T47D (cell line): Measurements from ENCODE around the gene CISTR.
"Not testable (repeated sequence)": the region's sequence is repeated elsewhere in the genome, so short reads cannot be mapped to it uniquely, and the experiment has no call there.

Source experiments
- DNase-seq, 2 experiments: peaks; one replicate each; pipeline versions ENCODE4 v3.0.0 to v3.0.0-alpha.2; 2011 to 2012; ENCODE audit warnings: low read depth in 1 of 2, low spot score in 1 of 2
- JUND ChIP-seq: IDR thresholded peaks from 2 replicates; pipeline ENCODE4 v1.6.1; 2012; ENCODE audit warnings: low read depth
- in situ Hi-C: cut with HindIII; loops from 2 replicates; pipeline ENCODE4 v1.10.0; 2016; ENCODE audit warnings: low sequenced_read_pairs, low pct_unique_long_range_greater_than_20kb

Gene CISTR

GRCh38 chr12:53751336-53752191, at the start of gene CISTR:
Gene CISTR (minus strand): TSS chr12:53751979.
- no peak for DNase-seq
- in situ Hi-C loops, result no loop called here
- no peak for TF ChIP-seq JUND

- TF ChIP-seq JUND, result no peak
- no peak for DNase-seq
- in situ Hi-C loops, result no loop called here
Measured at GRCh38 chr12:53798575-53798974, 46.8 kb upstream of the CISTR start.

- in situ Hi-C loops, result no loop called here
- no peak for TF ChIP-seq JUND
- DNase-seq, result no peak
Measured at GRCh38 chr12:53795927-53796326, 44.1 kb upstream of the CISTR start.

- DNase-seq, result no peak
- in situ Hi-C loops, result no loop called here
- TF ChIP-seq JUND, result no peak
Measured at GRCh38 chr12:53793221-53793620, 41.4 kb upstream of the CISTR start.

GRCh38 chr12:53791735-53792326, 40.1 kb upstream of the CISTR start:
- no peak for TF ChIP-seq JUND
- DNase-seq, result peak in 1 of 2 experiments; percentile 81
- in situ Hi-C loops, result no loop called here

GRCh38 chr12:53789570-53789969, 37.8 kb upstream of the CISTR start:
- TF ChIP-seq JUND, result no peak
- no peak for DNase-seq

GRCh38 chr12:53788892-53789291, 37.1 kb upstream of the CISTR start:
- DNase-seq, result no peak
- no peak for TF ChIP-seq JUND
- in situ Hi-C loops, result no loop called here

More at GRCh38 chr12:53789570-53789969, 37.8 kb upstream of the CISTR start:
- in situ Hi-C loops, result no loop called here

- no peak for TF ChIP-seq JUND
- in situ Hi-C loops, result no loop called here
- no peak for DNase-seq
Measured at GRCh38 chr12:53786411-53786810, 34.6 kb upstream of the CISTR start.

- in situ Hi-C loops, result no loop called here
- no peak for DNase-seq
- TF ChIP-seq JUND, result no peak
Measured at GRCh38 chr12:53785161-53785560, 33.4 kb upstream of the CISTR start.

- in situ Hi-C loops, result no loop called here
- TF ChIP-seq JUND, result no peak
- DNase-seq, result no peak
Measured at GRCh38 chr12:53782093-53782703, 30.4 kb upstream of the CISTR start.

- in situ Hi-C loops, result no loop called here
- DNase-seq, result no peak
- TF ChIP-seq JUND, result no peak
Measured at GRCh38 chr12:53781228-53781801, 29.5 kb upstream of the CISTR start.

- no peak for DNase-seq
- TF ChIP-seq JUND, result no peak
- in situ Hi-C loops, result no loop called here
Measured at GRCh38 chr12:53780323-53780722, 28.5 kb upstream of the CISTR start.

- DNase-seq, in situ Hi-C loops: not testable (repeated sequence)
Measured at GRCh38 chr12:53779679-53780078, 27.9 kb upstream of the CISTR start.
